ENCODE data around the gene ALG12.

DNA sequence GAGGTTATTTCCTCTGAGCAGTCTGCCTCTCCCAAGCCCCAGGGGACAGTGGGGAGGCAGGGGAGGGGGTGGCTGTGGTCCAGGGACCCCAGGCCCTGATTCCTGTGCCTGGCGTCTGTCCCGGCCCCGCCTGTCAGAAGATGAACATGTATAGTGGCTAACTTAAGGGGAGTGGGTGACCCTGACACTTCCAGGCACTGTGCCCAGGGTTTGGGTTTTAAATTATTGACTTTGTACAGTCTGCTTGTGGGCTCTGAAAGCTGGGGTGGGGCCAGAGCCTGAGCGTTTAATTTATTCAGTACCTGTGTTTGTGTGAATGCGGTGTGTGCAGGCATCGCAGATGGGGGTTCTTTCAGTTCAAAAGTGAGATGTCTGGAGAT, 45.4 kb upstream of the ALG12 start:
- TF ChIP-seq, protein P1, sequence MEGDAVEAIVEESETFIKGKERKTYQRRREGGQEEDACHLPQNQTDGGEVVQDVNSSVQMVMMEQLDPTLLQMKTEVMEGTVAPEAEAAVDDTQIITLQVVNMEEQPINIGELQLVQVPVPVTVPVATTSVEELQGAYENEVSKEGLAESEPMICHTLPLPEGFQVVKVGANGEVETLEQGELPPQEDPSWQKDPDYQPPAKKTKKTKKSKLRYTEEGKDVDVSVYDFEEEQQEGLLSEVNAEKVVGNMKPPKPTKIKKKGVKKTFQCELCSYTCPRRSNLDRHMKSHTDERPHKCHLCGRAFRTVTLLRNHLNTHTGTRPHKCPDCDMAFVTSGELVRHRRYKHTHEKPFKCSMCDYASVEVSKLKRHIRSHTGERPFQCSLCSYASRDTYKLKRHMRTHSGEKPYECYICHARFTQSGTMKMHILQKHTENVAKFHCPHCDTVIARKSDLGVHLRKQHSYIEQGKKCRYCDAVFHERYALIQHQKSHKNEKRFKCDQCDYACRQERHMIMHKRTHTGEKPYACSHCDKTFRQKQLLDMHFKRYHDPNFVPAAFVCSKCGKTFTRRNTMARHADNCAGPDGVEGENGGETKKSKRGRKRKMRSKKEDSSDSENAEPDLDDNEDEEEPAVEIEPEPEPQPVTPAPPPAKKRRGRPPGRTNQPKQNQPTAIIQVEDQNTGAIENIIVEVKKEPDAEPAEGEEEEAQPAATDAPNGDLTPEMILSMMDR (IDR thresholded peaks at IDR 0.05; ENCODE audit: low read length) = no peak
- no peak for TF ChIP-seq EZH2 (IDR thresholded peaks at IDR 0.05; ENCODE audit: borderline replicate concordance, low read length)
